ENCODE results near the gene FOXP1.

DNA sequence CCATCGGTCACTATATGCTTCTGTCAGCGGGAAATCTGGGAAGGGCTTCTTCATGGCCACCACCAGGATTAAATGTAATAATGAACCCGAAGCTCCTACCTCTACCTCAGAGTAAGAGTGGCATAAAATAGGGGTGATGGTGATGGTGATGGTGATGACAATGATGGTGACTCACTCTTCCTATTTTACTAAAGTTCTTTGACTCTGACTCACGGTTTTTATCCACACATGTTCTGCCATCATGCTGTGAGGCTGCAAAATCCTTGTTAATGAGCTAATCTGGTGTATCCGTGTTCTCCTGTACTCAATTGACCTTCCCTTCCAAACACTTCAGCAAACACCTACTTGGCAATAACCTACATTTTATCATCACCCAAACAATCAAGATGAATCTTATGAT lies 18.3 kb upstream of the FOXP1 start:
- no peak for TF ChIP-seq POLR2A (IDR thresholded peaks at IDR 0.05)
- TF ChIP-seq, protein P1, sequence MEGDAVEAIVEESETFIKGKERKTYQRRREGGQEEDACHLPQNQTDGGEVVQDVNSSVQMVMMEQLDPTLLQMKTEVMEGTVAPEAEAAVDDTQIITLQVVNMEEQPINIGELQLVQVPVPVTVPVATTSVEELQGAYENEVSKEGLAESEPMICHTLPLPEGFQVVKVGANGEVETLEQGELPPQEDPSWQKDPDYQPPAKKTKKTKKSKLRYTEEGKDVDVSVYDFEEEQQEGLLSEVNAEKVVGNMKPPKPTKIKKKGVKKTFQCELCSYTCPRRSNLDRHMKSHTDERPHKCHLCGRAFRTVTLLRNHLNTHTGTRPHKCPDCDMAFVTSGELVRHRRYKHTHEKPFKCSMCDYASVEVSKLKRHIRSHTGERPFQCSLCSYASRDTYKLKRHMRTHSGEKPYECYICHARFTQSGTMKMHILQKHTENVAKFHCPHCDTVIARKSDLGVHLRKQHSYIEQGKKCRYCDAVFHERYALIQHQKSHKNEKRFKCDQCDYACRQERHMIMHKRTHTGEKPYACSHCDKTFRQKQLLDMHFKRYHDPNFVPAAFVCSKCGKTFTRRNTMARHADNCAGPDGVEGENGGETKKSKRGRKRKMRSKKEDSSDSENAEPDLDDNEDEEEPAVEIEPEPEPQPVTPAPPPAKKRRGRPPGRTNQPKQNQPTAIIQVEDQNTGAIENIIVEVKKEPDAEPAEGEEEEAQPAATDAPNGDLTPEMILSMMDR (IDR thresholded peaks at IDR 0.05), result no peak
